ENCODE data around the gene PRKD3.

The PRKD3 gene

GRCh38 chr2:37342591-37343220, 18.1 kb upstream of the PRKD3 start:
- DNase-seq, result no peak

- no peak for DNase-seq
These were observed 16.0 kb upstream of the PRKD3 start for GRCh38 chr2:37340637-37341036.

GRCh38 chr2:37338933-37339332, 14.3 kb upstream of the PRKD3 start:
- DNase-seq, result no peak

GRCh38 chr2:37337620-37338280, 13.1 kb upstream of the PRKD3 start:
- no peak for DNase-seq

GRCh38 chr2:37335604-37336003, 11.0 kb upstream of the PRKD3 start:
- no peak for DNase-seq

GRCh38 chr2:37333256-37333655, 8.6 kb upstream of the PRKD3 start:
- DNase-seq, result no peak

- DNase-seq, result no peak
These were observed 7.9 kb upstream of the PRKD3 start for GRCh38 chr2:37332560-37332959.

GRCh38 chr2:37330681-37331080, 6.0 kb upstream of the PRKD3 start:
- no peak for DNase-seq

GRCh38 chr2:37326866-37327634, 2.4 kb upstream of the PRKD3 start:
- DNase-seq, result no peak

- DNase-seq, result no peak
These were observed 1.7 kb upstream of the PRKD3 start for GRCh38 chr2:37326285-37326684.

GRCh38 chr2:37325625-37326071, 1.0 kb upstream of the PRKD3 start:
- no peak for DNase-seq

GRCh38 chr2:37324536-37324785, 172 bp downstream of the PRKD3 start:
- DNase-seq, result no peak

- peak; percentile 15 for DNase-seq
These were observed 675 bp downstream of the PRKD3 start for GRCh38 chr2:37323781-37324535.

GRCh38 chr2:37323176-37323780, 1.4 kb downstream of the PRKD3 start:
- DNase-seq, result no peak

GRCh38 chr2:37322368-37322767, 2.3 kb downstream of the PRKD3 start:
- no peak for DNase-seq

GRCh38 chr2:37321029-37321682, 3.5 kb downstream of the PRKD3 start:
- no peak for DNase-seq

GRCh38 chr2:37319754-37320609, 4.7 kb downstream of the PRKD3 start:
- no peak for DNase-seq

GRCh38 chr2:37318401-37318800, 6.2 kb downstream of the PRKD3 start:
- DNase-seq, result no peak

- DNase-seq, result no peak
These were observed 6.9 kb downstream of the PRKD3 start for GRCh38 chr2:37317746-37318145.

GRCh38 chr2:37316181-37316580, 8.5 kb downstream of the PRKD3 start:
- no peak for DNase-seq

GRCh38 chr2:37315364-37315763, 9.3 kb downstream of the PRKD3 start:
- no peak for DNase-seq

GRCh38 chr2:37307500-37307899, 17.1 kb downstream of the PRKD3 start:
- no peak for DNase-seq

Measured in stimulated activated CD4-positive, alpha-beta T cell treated with anti-CD3 and anti-CD28 coated beads, Interleukin-12 subunit alpha, Interleukin-12 subunit beta, amount 100 ng/mL, for 4 hours (primary cell).